HepG2 (cell line): ENCODE measurements around the gene PAX4. TPM values are rescaled to one million over a fixed set of nuclear protein-coding genes. Genes with fewer than 3 reads are reported as not detected.

Experiments
- ATF5 ChIP-seq: sonication (generic); formaldehyde crosslinking; IDR thresholded peaks from 2 replicates; pipeline ENCODE4 v1.4.0; 2020; ENCODE audit warnings: mild to moderate bottlenecking, low read depth, missing genetic modification reagents
- BRD4 ChIP-seq: sonication (generic); formaldehyde crosslinking; IDR thresholded peaks from 2 replicates; pipeline ENCODE4 v1.4.0; 2020; ENCODE audit warnings: missing genetic modification reagents
- FOXA3 ChIP-seq: IDR thresholded peaks from 2 replicates; pipeline ENCODE4 v1.6.1; 2016; ENCODE audit warnings: missing genetic modification reagents, missing compliant biosample characterization
- HMG20A ChIP-seq: IDR thresholded peaks from 2 replicates; pipeline ENCODE4 v1.6.1; 2016; ENCODE audit warnings: borderline replicate concordance
- HOMEZ ChIP-seq: IDR thresholded peaks from 2 replicates; pipeline ENCODE4 v1.6.1; 2016; ENCODE audit warnings: low read depth
- KMT2B ChIP-seq: IDR thresholded peaks from 2 replicates; pipeline ENCODE4 v1.6.1; 2016; ENCODE audit warnings: missing genetic modification reagents, missing compliant biosample characterization
- MTA3 ChIP-seq: sonication (generic); formaldehyde crosslinking; IDR thresholded peaks from 2 replicates; pipeline ENCODE4 v1.4.0; 2020; ENCODE audit warnings: missing genetic modification reagents
- NFKBIZ ChIP-seq: IDR thresholded peaks from 2 replicates; pipeline ENCODE4 v1.6.1; 2018; ENCODE audit warnings: missing genetic modification reagents, missing compliant biosample characterization
- NR2F6 ChIP-seq, 2 experiments: IDR thresholded peaks; 2 replicates each; pipeline ENCODE4 v1.6.1; 2016; ENCODE audit warnings: antibody characterized with exemption in 1 of 2, mild to moderate bottlenecking in 1 of 2
- ZBTB38 ChIP-seq: sonication (generic); formaldehyde crosslinking; IDR thresholded peaks from 2 replicates; pipeline ENCODE4 v1.5.1; 2020; ENCODE audit warnings: mild to moderate bottlenecking, missing genetic modification reagents
- ZFP41 ChIP-seq: sonication (generic); formaldehyde crosslinking; IDR thresholded peaks from 2 replicates; pipeline ENCODE4 v1.4.0; 2020; ENCODE audit warnings: mild to moderate bottlenecking, missing genetic modification reagents, borderline replicate concordance
- ZKSCAN8 ChIP-seq: IDR thresholded peaks from 2 replicates; pipeline ENCODE4 v1.6.1; 2016; ENCODE audit warnings: borderline replicate concordance, missing genetic modification reagents, missing compliant biosample characterization
- ZNF264 ChIP-seq: sonication (generic); formaldehyde crosslinking; IDR thresholded peaks from 2 replicates; pipeline ENCODE4 v1.4.0; 2020; ENCODE audit warnings: missing genetic modification reagents
- ZNF329 ChIP-seq: sonication (generic); formaldehyde crosslinking; IDR thresholded peaks from 2 replicates; pipeline ENCODE4 v1.9.0; 2021; ENCODE audit warnings: low read depth, mild to moderate bottlenecking, missing genetic modification reagents
- ZNF33B ChIP-seq: sonication (generic); formaldehyde crosslinking; IDR thresholded peaks from 2 replicates; pipeline ENCODE4 v1.5.1; 2020; ENCODE audit warnings: mild to moderate bottlenecking, missing genetic modification reagents
- ZNF446 ChIP-seq: sonication (generic); formaldehyde crosslinking; IDR thresholded peaks from 2 replicates; pipeline ENCODE4 v1.5.0; 2020; ENCODE audit warnings: mild to moderate bottlenecking, missing genetic modification reagents
- ZNF891 ChIP-seq: sonication (generic); formaldehyde crosslinking; IDR thresholded peaks from 2 replicates; pipeline ENCODE4 v1.5.0; 2020; ENCODE audit warnings: mild to moderate bottlenecking, missing genetic modification reagents
- ZZZ3 ChIP-seq: sonication (generic); formaldehyde crosslinking; IDR thresholded peaks from 2 replicates; pipeline ENCODE4 v1.4.0; 2020; ENCODE audit warnings: missing genetic modification reagents, mild to moderate bottlenecking, borderline replicate concordance
- polyA plus RNA-seq, 8 experiments: library from polyadenylated mRNA; depleted of rRNA in 3 of 8; stranded (reverse) in 7 of 8; unstranded in 1 of 8; fragments of >200 nt; fragmentation: Illumina TruSeq in 4 of 8; extraction: Trizol in 4 of 8; gene quantifications; 2 replicates each; pipeline versions ENCODE4 v1.2.1 to v1.2.3, GENCODE V29; 2011 to 2016; ENCODE audit warnings: low read depth in 4 of 8, missing spikeins in 1 of 8, mixed read lengths in 1 of 8; ENCODE audit not compliant: insufficient read depth in 1 of 8
- total RNA-seq, 5 experiments: library from RNA; depleted of rRNA; stranded (reverse); fragments of >200 nt; fragmentation: Illumina TruSeq; extraction: Trizol; gene quantifications; 2 replicates each; pipeline ENCODE4 v1.2.3, GENCODE V29; 2016; ENCODE audit warnings: low read depth in 1 of 5
- TF ChIP-seq, protein P1 (sequence below): sonication (generic); formaldehyde crosslinking; IDR thresholded peaks from 2 replicates; pipeline ENCODE4 v1.4.0; 2020; ENCODE audit warnings: missing genetic modification reagents
- TF ChIP-seq, protein P2 (sequence below): sonication (generic); formaldehyde crosslinking; IDR thresholded peaks from 2 replicates; pipeline ENCODE4 v1.4.0; 2020; ENCODE audit warnings: mild to moderate bottlenecking, missing genetic modification reagents
- TF ChIP-seq, protein P3 (sequence below): IDR thresholded peaks from 2 replicates; pipeline ENCODE4 v1.6.1; 2018; ENCODE audit warnings: missing genetic modification reagents, mild to moderate bottlenecking, missing compliant biosample characterization
- TF ChIP-seq, protein P4 (sequence below): sonication (generic); formaldehyde crosslinking; IDR thresholded peaks from 2 replicates; pipeline ENCODE4 v1.8.0; 2022; ENCODE audit warnings: mild to moderate bottlenecking, missing genetic modification reagents, borderline replicate concordance

The PAX4 gene
- total and polyA plus RNA-seq, 2 of the 13 experiments (the other 11 are each of a cell fraction or from before 2014, with no cell fraction given), result not detected

GRCh38 chr7:127588697-127589482 lies 29.1 kb downstream of the PAX4 start (continued):
- TF ChIP-seq NR2F6 (IDR thresholded peaks at IDR 0.05) (no peak), NR2F6 (CRISPR knock-in tag; IDR thresholded peaks at IDR 0.05) (peak; percentile 26; the same call in 1 of the 2 replicates), ZNF33B (CRISPR knock-in tag) (peak; percentile 45; the same call in 1 of the 2 replicates), BRD4 (no peak), HMG20A (CRISPR knock-in tag) (no peak), HOMEZ (CRISPR knock-in tag) (no peak), ATF5 (no peak), ZNF264 (no peak), ZNF446 (CRISPR knock-in tag) (peak; percentile 77; the same call in 1 of the 2 replicates), KMT2B (no peak), ZNF891 (0 out of 2 replicates have a peak, but pooled peaks have one; percentile 58), ZBTB38 (no peak), ZKSCAN8 (CRISPR knock-in tag) (no peak), ZNF329 (CRISPR knock-in tag) (no peak), MTA3 (no peak), ZZZ3 (no peak), FOXA3 (CRISPR knock-in tag) (no peak), ZFP41 (CRISPR knock-in tag) (no peak), NFKBIZ (CRISPR knock-in tag) (no peak)
- TF ChIP-seq, protein P1, sequence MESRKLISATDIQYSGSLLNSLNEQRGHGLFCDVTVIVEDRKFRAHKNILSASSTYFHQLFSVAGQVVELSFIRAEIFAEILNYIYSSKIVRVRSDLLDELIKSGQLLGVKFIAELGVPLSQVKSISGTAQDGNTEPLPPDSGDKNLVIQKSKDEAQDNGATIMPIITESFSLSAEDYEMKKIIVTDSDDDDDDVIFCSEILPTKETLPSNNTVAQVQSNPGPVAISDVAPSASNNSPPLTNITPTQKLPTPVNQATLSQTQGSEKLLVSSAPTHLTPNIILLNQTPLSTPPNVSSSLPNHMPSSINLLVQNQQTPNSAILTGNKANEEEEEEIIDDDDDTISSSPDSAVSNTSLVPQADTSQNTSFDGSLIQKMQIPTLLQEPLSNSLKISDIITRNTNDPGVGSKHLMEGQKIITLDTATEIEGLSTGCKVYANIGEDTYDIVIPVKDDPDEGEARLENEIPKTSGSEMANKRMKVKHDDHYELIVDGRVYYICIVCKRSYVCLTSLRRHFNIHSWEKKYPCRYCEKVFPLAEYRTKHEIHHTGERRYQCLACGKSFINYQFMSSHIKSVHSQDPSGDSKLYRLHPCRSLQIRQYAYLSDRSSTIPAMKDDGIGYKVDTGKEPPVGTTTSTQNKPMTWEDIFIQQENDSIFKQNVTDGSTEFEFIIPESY (CRISPR knock-in tag), result peak; percentile 44
- TF ChIP-seq, protein P2, sequence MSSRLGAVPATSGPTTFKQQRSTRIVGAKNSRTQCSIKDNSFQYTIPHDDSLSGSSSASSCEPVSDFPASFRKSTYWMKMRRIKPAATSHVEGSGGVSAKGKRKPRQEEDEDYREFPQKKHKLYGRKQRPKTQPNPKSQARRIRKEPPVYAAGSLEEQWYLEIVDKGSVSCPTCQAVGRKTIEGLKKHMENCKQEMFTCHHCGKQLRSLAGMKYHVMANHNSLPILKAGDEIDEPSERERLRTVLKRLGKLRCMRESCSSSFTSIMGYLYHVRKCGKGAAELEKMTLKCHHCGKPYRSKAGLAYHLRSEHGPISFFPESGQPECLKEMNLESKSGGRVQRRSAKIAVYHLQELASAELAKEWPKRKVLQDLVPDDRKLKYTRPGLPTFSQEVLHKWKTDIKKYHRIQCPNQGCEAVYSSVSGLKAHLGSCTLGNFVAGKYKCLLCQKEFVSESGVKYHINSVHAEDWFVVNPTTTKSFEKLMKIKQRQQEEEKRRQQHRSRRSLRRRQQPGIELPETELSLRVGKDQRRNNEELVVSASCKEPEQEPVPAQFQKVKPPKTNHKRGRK (CRISPR knock-in tag), result no peak
- TF ChIP-seq, protein P3, sequence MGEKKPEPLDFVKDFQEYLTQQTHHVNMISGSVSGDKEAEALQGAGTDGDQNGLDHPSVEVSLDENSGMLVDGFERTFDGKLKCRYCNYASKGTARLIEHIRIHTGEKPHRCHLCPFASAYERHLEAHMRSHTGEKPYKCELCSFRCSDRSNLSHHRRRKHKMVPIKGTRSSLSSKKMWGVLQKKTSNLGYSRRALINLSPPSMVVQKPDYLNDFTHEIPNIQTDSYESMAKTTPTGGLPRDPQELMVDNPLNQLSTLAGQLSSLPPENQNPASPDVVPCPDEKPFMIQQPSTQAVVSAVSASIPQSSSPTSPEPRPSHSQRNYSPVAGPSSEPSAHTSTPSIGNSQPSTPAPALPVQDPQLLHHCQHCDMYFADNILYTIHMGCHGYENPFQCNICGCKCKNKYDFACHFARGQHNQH (CRISPR knock-in tag), result peak; percentile 38; the same call in 1 of the 2 replicates
- TF ChIP-seq, protein P4, sequence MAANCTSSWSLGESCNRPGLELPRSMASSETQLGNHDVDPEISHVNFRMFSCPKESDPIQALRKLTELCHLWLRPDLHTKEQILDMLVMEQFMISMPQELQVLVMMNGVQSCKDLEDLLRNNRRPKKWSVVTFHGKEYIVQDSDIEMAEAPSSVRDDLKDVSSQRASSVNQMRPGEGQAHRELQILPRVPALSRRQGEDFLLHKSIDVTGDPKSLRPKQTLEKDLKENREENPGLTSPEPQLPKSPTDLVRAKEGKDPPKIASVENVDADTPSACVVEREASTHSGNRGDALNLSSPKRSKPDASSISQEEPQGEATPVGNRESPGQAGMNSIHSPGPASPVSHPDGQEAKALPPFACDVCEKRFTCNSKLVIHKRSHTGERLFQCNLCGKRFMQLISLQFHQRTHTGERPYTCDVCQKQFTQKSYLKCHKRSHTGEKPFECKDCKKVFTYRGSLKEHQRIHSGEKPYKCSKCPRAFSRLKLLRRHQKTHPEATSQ (CRISPR knock-in tag), result no peak
